Cardiac muscle cell (in vitro differentiated cells and primary cell): ENCODE results near the gene NAA40. TPM values are rescaled to one million over a fixed set of nuclear protein-coding genes. Genes with fewer than 3 reads are reported as not detected.

Experiments
- DNase-seq, 2 donors: peaks; one replicate each; pipeline versions ENCODE4 v3.0.0 to v3.0.0-alpha.2; 2010 to 2017; ENCODE audit warnings: low read depth in 1 of 2, low spot score in 1 of 2
- H3K27ac ChIP-seq: fragments of 200-600 bp; sonication (generic); 2 replicates; pipeline ENCODE4 v1.5.1; 2016
- H3K27me3 ChIP-seq: fragments of 200-600 bp; sonication (generic); 2 replicates; pipeline ENCODE4 v1.6.0; 2016; ENCODE audit warnings: control low read depth
- H3K36me3 ChIP-seq: fragments of 200-600 bp; sonication (generic); 2 replicates; pipeline ENCODE4 v1.5.1; 2016; ENCODE audit warnings: control low read depth
- H3K4me1 ChIP-seq: fragments of 200-600 bp; sonication (generic); 2 replicates; pipeline ENCODE4 v1.8.1; 2017; ENCODE audit warnings: low read depth, mild to moderate bottlenecking, mixed run types
- H3K4me3 ChIP-seq: fragments of 200-600 bp; sonication (generic); 2 replicates; pipeline ENCODE4 v1.5.1; 2016; ENCODE audit warnings: mild to moderate bottlenecking
- H3K9me3 ChIP-seq: fragments of 200-600 bp; sonication (generic); 2 replicates; pipeline ENCODE4 v1.5.1; 2017; ENCODE audit warnings: low read depth, mild to moderate bottlenecking, control low read depth
- polyA plus RNA-seq: library from polyadenylated mRNA; unstranded; fragments of >200 nt; fragmentation: Nextera tagmentation; extraction: Ambion mirVana; gene quantifications from 2 replicates; pipeline ENCODE4 v1.2.1, GENCODE V29; 2016
- total RNA-seq: library from RNA; depleted of rRNA; stranded (reverse); fragments of >200 nt; gene quantifications from 2 replicates; pipeline ENCODE4 v1.2.3, GENCODE V29; 2016
- TF ChIP-seq, protein P1 (sequence below): IDR thresholded peaks from 2 replicates; pipeline ENCODE4 v1.5.1; 2012; ENCODE audit warnings: low read depth, mild to moderate bottlenecking, low read length

NAA40 gene
- total and polyA plus RNA-seq, 2 experiments from 2014 or later = 59.1 to 82.7 TPM

DNA sequence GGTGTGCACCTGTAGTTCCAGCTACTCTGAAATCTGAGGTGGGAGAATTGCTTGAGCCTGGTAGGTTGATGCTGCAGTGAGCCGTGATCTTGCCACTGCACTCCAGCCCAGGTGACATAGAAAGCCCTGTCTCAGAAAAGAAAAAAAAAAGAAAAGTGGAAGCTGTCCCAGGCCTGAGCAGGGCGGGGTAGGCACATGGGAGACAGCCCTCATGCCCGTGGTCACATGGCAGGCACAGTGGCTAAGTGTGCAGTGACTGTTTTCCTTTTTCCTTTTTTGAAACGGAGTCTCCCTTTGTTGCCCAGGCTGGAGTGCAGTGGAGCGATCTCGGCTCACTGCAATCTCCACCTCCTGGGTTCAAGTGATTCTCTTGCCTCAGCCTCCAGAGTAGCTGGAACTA is 55.2 kb downstream of the NAA40 start:
- Histone ChIP-seq H3K27ac (no peak overlapping the region), H3K36me3 (peaks cover 32% of the 10 kb centered on the region), H3K9me3 (no peaks in the 10 kb centered on the region), H3K4me3 (no peak overlapping the region), H3K4me1 (no peaks in the 10 kb centered on the region), H3K27me3 (no peaks in the 10 kb centered on the region)
- TF ChIP-seq, protein P1, sequence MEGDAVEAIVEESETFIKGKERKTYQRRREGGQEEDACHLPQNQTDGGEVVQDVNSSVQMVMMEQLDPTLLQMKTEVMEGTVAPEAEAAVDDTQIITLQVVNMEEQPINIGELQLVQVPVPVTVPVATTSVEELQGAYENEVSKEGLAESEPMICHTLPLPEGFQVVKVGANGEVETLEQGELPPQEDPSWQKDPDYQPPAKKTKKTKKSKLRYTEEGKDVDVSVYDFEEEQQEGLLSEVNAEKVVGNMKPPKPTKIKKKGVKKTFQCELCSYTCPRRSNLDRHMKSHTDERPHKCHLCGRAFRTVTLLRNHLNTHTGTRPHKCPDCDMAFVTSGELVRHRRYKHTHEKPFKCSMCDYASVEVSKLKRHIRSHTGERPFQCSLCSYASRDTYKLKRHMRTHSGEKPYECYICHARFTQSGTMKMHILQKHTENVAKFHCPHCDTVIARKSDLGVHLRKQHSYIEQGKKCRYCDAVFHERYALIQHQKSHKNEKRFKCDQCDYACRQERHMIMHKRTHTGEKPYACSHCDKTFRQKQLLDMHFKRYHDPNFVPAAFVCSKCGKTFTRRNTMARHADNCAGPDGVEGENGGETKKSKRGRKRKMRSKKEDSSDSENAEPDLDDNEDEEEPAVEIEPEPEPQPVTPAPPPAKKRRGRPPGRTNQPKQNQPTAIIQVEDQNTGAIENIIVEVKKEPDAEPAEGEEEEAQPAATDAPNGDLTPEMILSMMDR = no peak
- DNase-seq = no peak

- peaks cover 23% of the 10 kb centered on the region for H3K36me3 ChIP-seq
- H3K4me1 ChIP-seq = no peaks in the 10 kb centered on the region
- H3K27me3 ChIP-seq = no peaks in the 10 kb centered on the region
- TF ChIP-seq, protein P1 = no peak
- no peak for DNase-seq
- no peak overlapping the region for H3K4me3 ChIP-seq
- H3K9me3 ChIP-seq = no peaks in the 10 kb centered on the region
- no peak overlapping the region for H3K27ac ChIP-seq
Observed at GRCh38 chr11:63996512-63996911, 57.7 kb downstream of the NAA40 start.

- H3K27ac ChIP-seq = no peak overlapping the region
- no peak overlapping the region for H3K4me3 ChIP-seq
- no peaks in the 10 kb centered on the region for H3K27me3 ChIP-seq
- H3K9me3 ChIP-seq = no peaks in the 10 kb centered on the region
- TF ChIP-seq, protein P1 = no peak
- H3K4me1 ChIP-seq = no peaks in the 10 kb centered on the region
- no peak for DNase-seq
- H3K36me3 ChIP-seq = peaks cover 21% of the 10 kb centered on the region
Observed at GRCh38 chr11:63997104-63997700, 58.4 kb downstream of the NAA40 start.

DNA sequence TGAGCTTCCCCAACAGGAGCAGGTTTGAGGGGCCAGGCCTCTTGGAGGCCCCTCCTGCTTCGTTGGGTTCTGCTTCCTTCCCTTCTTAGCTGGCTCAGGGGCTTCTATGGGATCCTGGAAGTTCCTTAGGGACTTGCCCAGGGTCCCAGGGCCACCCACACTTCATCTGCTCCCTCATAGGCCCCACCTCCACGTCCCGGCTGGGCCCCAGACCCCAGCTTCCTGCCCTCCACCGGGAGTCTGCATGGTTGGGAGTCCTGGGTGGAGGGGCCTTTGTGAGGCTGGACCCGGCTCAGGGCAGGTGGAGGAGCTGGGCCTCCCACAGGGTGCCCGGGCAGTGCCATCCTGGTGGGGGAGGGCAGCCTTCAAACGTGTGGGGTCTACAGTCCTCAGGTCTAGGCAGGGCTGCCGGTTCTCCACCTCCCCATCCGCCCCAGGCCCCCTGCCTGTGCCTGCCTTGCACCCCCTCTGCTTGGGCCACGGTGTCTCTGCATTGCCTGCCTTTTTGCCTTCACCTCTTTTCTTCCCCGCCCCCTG is 59.1 kb downstream of the NAA40 start:
- Histone ChIP-seq H3K27ac (no peak overlapping the region), H3K9me3 (no peaks in the 10 kb centered on the region), H3K27me3 (no peaks in the 10 kb centered on the region), H3K4me1 (no peaks in the 10 kb centered on the region), H3K4me3 (no peak overlapping the region), H3K36me3 (peaks cover 21% of the 10 kb centered on the region)
- TF ChIP-seq, protein P1 = no peak
- DNase-seq = no peak

DNA sequence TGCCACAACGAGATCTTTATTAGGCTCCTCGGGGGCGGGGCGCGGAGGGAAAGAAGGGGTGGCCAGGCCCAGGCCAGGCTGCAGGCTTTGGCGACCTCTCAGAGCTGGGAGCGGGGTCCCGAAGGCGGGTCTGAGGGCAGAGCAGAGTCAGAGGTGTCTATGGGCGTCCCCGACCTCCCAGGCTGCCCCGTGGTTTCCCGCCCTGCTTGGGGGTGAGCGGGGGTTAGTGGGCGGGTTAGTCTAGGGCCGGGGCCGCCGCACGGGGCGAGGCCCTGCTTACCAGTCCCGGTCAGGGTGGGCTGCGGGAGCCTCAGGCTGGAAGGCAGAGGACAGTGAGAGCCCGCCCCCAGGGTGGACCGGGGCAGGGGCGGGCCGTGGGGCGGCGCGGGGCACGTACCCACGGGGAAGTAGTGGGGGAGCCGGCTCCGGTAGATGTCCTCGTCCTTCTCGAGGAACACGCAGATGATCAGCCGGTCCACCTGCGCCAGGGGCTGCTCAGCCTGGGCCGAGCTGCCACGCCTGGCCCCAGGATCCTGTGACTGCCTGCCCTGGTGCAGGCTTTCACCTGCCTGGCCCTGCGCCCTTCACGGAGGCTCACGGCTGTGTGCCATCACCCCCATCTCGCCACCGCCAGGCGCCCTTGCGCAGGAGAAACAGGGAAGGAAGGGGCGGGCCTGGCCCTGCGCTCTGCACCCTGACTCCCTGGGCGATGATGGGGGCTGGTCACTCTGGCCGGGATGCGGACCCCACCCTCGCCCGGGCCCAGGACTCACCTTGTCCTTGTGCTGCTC is 60.0 kb downstream of the NAA40 start:
- Histone ChIP-seq H3K4me3 (no peak overlapping the region), H3K4me1 (no peaks in the 10 kb centered on the region), H3K27ac (no peak overlapping the region), H3K9me3 (no peaks in the 10 kb centered on the region), H3K27me3 (no peaks in the 10 kb centered on the region), H3K36me3 (peaks cover 19% of the 10 kb centered on the region)
- TF ChIP-seq, protein P1 = no peak
- no peak for DNase-seq
